BJ (cell line): ENCODE results near the gene BATF. TPM values are rescaled to one million over a fixed set of nuclear protein-coding genes. Genes with fewer than 3 reads are reported as not detected.

Source experiments
- CTCF ChIA-PET: fragments of 350-600 bp; formaldehyde crosslinking; extraction: SDS; loops from one replicate; lab custom pipeline; 2021; ENCODE audit warnings: antibody characterized with exemption, inconsistent platforms; lab: Yijun Ruan, JAX
- POLR2A ChIA-PET: fragments of 300-600 bp; sonication (Branson Sonifier 250); formaldehyde crosslinking; extraction: SDS; loops from one replicate; lab custom pipeline; 2021; ENCODE audit warnings: antibody characterized with exemption; lab: Charles Lee
- DNase-seq: peaks from one replicate; pipeline ENCODE4 v3.0.0-alpha.2; 2011; ENCODE audit warnings: low read depth
- H3K27me3 ChIP-seq: 2 replicates; pipeline ENCODE4 v1.6.0; 2011; ENCODE audit warnings: low read length; ENCODE audit not compliant: control insufficient read depth, insufficient read depth
- H3K36me3 ChIP-seq: 2 replicates; pipeline ENCODE4 v1.5.1; 2011; ENCODE audit warnings: low read length; ENCODE audit not compliant: control insufficient read depth, insufficient read depth
- H3K4me3 ChIP-seq: 2 replicates; pipeline ENCODE4 v1.5.1; 2011; ENCODE audit warnings: low read depth, mild to moderate bottlenecking, control low read depth, low read length
- CTCF ChIP-seq: IDR thresholded peaks from 2 replicates; pipeline ENCODE4 v1.5.1; 2011; ENCODE audit warnings: low read depth, mild to moderate bottlenecking, control low read depth, inconsistent platforms, low read length, moderate library complexity; ENCODE audit not compliant: insufficient read depth
- polyA plus RNA-seq: library from polyadenylated mRNA; depleted of rRNA; stranded (reverse); fragments of >200 nt; gene quantifications from 2 replicates; pipeline ENCODE4 v1.2.3, GENCODE V29; 2011

Gene BATF
- polyA plus RNA-seq, 1 experiment = not detected

- CTCF ChIA-PET = interaction anchor here (1.2 to 1.5 kb wide), 4 partner anchors 9 to 114 kb away, joined by 3 to 4 read pairs (median 4); no protein-coding TSS in a partner anchor
- POLR2A ChIA-PET = no interaction called here
- no peak for TF ChIP-seq CTCF
- H3K36me3 ChIP-seq = no peaks in the 10 kb centered on the region
- no peaks in the 10 kb centered on the region for H3K27me3 ChIP-seq
- no peak overlapping the region for H3K4me3 ChIP-seq
- DNase-seq = no peak
These were observed 17.6 kb downstream of the BATF start for GRCh38 chr14:75539561-75540478.

- Histone ChIP-seq H3K36me3 (no peaks in the 10 kb centered on the region), H3K27me3 (no peaks in the 10 kb centered on the region), H3K4me3 (no peak overlapping the region)
- ChIA-PET POLR2A (no interaction called here), CTCF (interaction anchor here (1.2 to 1.5 kb wide), 2 partner anchors 21 to 37 kb away, joined by 4 read pairs; no protein-coding TSS in a partner anchor)
- no peak for DNase-seq
- TF ChIP-seq CTCF = no peak
These were observed 18.2 kb downstream of the BATF start for GRCh38 chr14:75540479-75540851.

GRCh38 chr14:75542588-75543091, 20.4 kb downstream of the BATF start:
- no peak for TF ChIP-seq CTCF
- Histone ChIP-seq H3K36me3 (no peaks in the 10 kb centered on the region), H3K4me3 (no peak overlapping the region), H3K27me3 (peaks cover 1% of the 10 kb centered on the region; the same call in 1 of the 2 replicates)
- ChIA-PET POLR2A (no interaction called here), CTCF (interaction anchor here (1.0 to 1.5 kb wide), 2 partner anchors 10 to 19 kb away, joined by 3 to 5 read pairs; no protein-coding TSS in a partner anchor)
- DNase-seq = no peak

- H3K36me3 ChIP-seq = no peaks in the 10 kb centered on the region
- no peak overlapping the region for H3K4me3 ChIP-seq
- POLR2A ChIA-PET = no interaction called here
- no peak for TF ChIP-seq CTCF
- DNase-seq = no peak
- CTCF ChIA-PET = interaction anchor here (1.0 to 1.5 kb wide), 3 partner anchors 9 to 35 kb away, joined by 3 to 5 read pairs (median 3); partner anchors contain the start of gene FLVCR2
- H3K27me3 ChIP-seq = peaks cover 3% of the 10 kb centered on the region
These were observed 21.0 kb downstream of the BATF start for GRCh38 chr14:75543253-75543652.

GRCh38 chr14:75543786-75544185, 21.5 kb downstream of the BATF start:
- Histone ChIP-seq H3K4me3 (no peak overlapping the region), H3K27me3 (peaks cover 3% of the 10 kb centered on the region), H3K36me3 (no peaks in the 10 kb centered on the region)
- no peak for TF ChIP-seq CTCF
- CTCF ChIA-PET = interaction anchor here (1.2 to 1.5 kb wide), 2 partner anchors 18 to 34 kb away, joined by 3 to 5 read pairs; partner anchors contain the start of gene FLVCR2
- POLR2A ChIA-PET = no interaction called here
- DNase-seq = no peak
